22Rv1 (cell line): ENCODE measurements around the gene IL24.

Experiments used
- ZFX ChIP-seq: fragments of 450-650 bp; IDR thresholded peaks from 2 replicates; pipeline ENCODE4 v1.6.1; 2017; ENCODE audit warnings: antibody characterized with exemption, borderline replicate concordance
- TF ChIP-seq, protein P1 (sequence below): fragments of 450-650 bp; IDR thresholded peaks from 2 replicates; pipeline ENCODE4 v1.5.1; 2017; ENCODE audit warnings: mild to moderate bottlenecking

DNA sequence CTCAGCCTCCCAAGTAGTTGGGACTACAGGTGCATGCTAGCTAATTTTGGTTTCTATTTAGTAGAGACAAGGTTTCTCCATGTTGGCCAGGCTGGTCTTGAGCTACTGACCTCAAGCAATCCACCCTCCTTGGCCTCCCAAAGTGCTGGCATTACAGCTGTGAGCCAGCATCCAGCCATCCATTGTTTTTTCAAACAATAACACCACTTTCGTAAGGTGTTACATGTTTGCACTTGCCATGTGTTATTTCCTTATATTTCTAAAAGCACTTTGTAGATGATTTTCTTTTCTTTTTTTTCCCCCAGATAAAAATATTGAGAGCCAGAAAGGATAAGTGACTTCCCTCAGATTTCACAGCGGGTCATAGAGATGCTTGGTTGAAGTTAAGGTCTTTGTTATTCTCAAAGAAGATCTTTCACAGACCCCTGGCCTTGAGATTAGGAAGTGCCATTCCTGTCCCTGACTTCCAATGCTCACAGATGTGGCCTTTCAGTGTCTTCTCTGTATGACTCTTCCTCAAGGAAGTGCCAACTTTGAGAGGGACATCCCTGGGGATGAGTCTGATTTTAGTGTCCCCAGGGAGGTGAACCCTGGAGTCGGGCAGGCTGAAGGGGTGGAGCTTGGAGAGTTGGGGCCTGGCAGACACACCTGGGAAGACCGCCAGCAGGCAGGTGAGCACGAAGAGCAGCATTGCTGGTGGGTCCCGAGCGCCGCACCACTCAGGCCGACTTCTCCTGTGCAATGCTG, 42.8 kb downstream of the IL24 start:
- TF ChIP-seq, protein P1, sequence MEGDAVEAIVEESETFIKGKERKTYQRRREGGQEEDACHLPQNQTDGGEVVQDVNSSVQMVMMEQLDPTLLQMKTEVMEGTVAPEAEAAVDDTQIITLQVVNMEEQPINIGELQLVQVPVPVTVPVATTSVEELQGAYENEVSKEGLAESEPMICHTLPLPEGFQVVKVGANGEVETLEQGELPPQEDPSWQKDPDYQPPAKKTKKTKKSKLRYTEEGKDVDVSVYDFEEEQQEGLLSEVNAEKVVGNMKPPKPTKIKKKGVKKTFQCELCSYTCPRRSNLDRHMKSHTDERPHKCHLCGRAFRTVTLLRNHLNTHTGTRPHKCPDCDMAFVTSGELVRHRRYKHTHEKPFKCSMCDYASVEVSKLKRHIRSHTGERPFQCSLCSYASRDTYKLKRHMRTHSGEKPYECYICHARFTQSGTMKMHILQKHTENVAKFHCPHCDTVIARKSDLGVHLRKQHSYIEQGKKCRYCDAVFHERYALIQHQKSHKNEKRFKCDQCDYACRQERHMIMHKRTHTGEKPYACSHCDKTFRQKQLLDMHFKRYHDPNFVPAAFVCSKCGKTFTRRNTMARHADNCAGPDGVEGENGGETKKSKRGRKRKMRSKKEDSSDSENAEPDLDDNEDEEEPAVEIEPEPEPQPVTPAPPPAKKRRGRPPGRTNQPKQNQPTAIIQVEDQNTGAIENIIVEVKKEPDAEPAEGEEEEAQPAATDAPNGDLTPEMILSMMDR, result no peak
- no peak for TF ChIP-seq ZFX
